GM21529 (cell line): Measurements from ENCODE around the gene LIN7C.

ENCODE experiments used
- ATAC-seq: cut with Tn5 transposase; IDR thresholded peaks from one replicate; pipeline ENCODE4 v1.9.1; 2021; ENCODE audit not compliant: unreplicated experiment

The LIN7C gene

GRCh38 chr11:27471589-27472397, 34.8 kb downstream of the LIN7C start:
- peak; percentile 45 for ATAC-seq

- no peak for ATAC-seq
These were observed 35.6 kb downstream of the LIN7C start for GRCh38 chr11:27470826-27471588.

GRCh38 chr11:27470166-27470565, 36.4 kb downstream of the LIN7C start:
- no peak for ATAC-seq

- no peak for ATAC-seq
These were observed 37.4 kb downstream of the LIN7C start for GRCh38 chr11:27468995-27469695.

- ATAC-seq = no peak
These were observed 38.2 kb downstream of the LIN7C start for GRCh38 chr11:27468209-27468994.

GRCh38 chr11:27467181-27467913, 39.2 kb downstream of the LIN7C start:
- no peak for ATAC-seq

- no peak for ATAC-seq
These were observed 40.2 kb downstream of the LIN7C start for GRCh38 chr11:27466363-27466762.

- no peak for ATAC-seq
These were observed 40.9 kb downstream of the LIN7C start for GRCh38 chr11:27465629-27466028.

GRCh38 chr11:27464909-27465308, 41.7 kb downstream of the LIN7C start:
- ATAC-seq = no peak

- no peak for ATAC-seq
These were observed 42.3 kb downstream of the LIN7C start for GRCh38 chr11:27464289-27464696.

- no peak for ATAC-seq
These were observed 44.0 kb downstream of the LIN7C start for GRCh38 chr11:27462543-27462942.

GRCh38 chr11:27460158-27460978, 46.2 kb downstream of the LIN7C start:
- ATAC-seq = no peak

GRCh38 chr11:27459191-27459590, 47.4 kb downstream of the LIN7C start:
- no peak for ATAC-seq

GRCh38 chr11:27458182-27458581, 48.4 kb downstream of the LIN7C start:
- no peak for ATAC-seq

- no peak for ATAC-seq
These were observed 49.7 kb downstream of the LIN7C start for GRCh38 chr11:27456795-27457329.

- ATAC-seq = no peak
These were observed 50.3 kb downstream of the LIN7C start for GRCh38 chr11:27456140-27456794.

GRCh38 chr11:27455667-27456066, 50.9 kb downstream of the LIN7C start:
- no peak for ATAC-seq

GRCh38 chr11:27453701-27454100, 52.9 kb downstream of the LIN7C start:
- ATAC-seq = no peak

GRCh38 chr11:27452147-27452546, 54.4 kb downstream of the LIN7C start:
- no peak for ATAC-seq
